Suppressor macrophage (primary cell): ENCODE data around the gene MT1M.
"Not testable (repeated sequence)": the region's sequence is repeated elsewhere in the genome, so short reads cannot be mapped to it uniquely, and the experiment has no call there.

Experiments
- DNase-seq, 4 experiments: peaks; one replicate each; pipeline ENCODE4 v3.0.0-alpha.2; 2020 to 2022

Gene MT1M

GRCh38 chr16:56652600-56652999 lies 20.1 kb downstream of the MT1M start:
- DNase-seq: no peak

- DNase-seq: no peak
Measured at GRCh38 chr16:56653218-56653617, 20.8 kb downstream of the MT1M start.

GRCh38 chr16:56657555-56658326 lies 25.3 kb downstream of the MT1M start, which contains the start of gene MT1F:
Gene MT1F (plus strand): TSS chr16:56657959. CDS start chr16:56658059, 100 bp downstream.
- peak; percentile 77 to 87 (median 82) for DNase-seq

- DNase-seq: no peak
Measured at GRCh38 chr16:56658327-56658875, 25.9 kb downstream of the MT1M start.

GRCh38 chr16:56662357-56663354 lies 30.2 kb downstream of the MT1M start:
- no peak for DNase-seq

- no peak for DNase-seq
Measured at GRCh38 chr16:56664506-56664905, 32.0 kb downstream of the MT1M start.

- DNase-seq: not testable (repeated sequence)
Measured at GRCh38 chr16:56665286-56666261, 33.1 kb downstream of the MT1M start.

- DNase-seq: peak; percentile 81 to 91 (median 86)
Measured at GRCh38 chr16:56667581-56668571, 35.4 kb downstream of the MT1M start, which contains the start of gene MT1G. Gene MT1G (minus strand): TSS chr16:56668065. CDS start chr16:56667993, 72 bp downstream.

GRCh38 chr16:56669005-56669839 lies 36.8 kb downstream of the MT1M start, which contains the start of gene MT1H:
Gene MT1H (plus strand): TSS chr16:56669814. CDS start chr16:56669885, 71 bp downstream.
- DNase-seq: no peak

GRCh38 chr16:56669840-56670619 lies 37.6 kb downstream of the MT1M start:
- DNase-seq: peak; percentile 24 to 67 (median 62)

- no peak for DNase-seq
Measured at GRCh38 chr16:56670620-56670934, 38.1 kb downstream of the MT1M start.

- DNase-seq: peak; percentile 30 to 46 (median 40)
Measured at GRCh38 chr16:56671691-56672090, 39.2 kb downstream of the MT1M start.

- not testable (repeated sequence) for DNase-seq
Measured at GRCh38 chr16:56672171-56672570, 39.7 kb downstream of the MT1M start.

- no peak for DNase-seq
Measured at GRCh38 chr16:56672761-56673536, 40.5 kb downstream of the MT1M start.

GRCh38 chr16:56673921-56674320 lies 41.5 kb downstream of the MT1M start:
- peak; percentile 51 to 62 (median 60) for DNase-seq

GRCh38 chr16:56674570-56674969 lies 42.1 kb downstream of the MT1M start:
- DNase-seq: not testable (repeated sequence)

GRCh38 chr16:56675685-56676210 lies 43.3 kb downstream of the MT1M start:
- DNase-seq: no peak
